ENCODE data around the gene PPP2R2C. TPM values are rescaled to one million over a fixed set of nuclear protein-coding genes. Genes with fewer than 3 reads are reported as not detected.

The PPP2R2C gene
- total RNA-seq, 1 experiment from 2014 or later, result 9.5 TPM

- no TSS peak for BruUV-seq (replicated peaks)
- no peak for DNase-seq
- H3K79me2 ChIP-seq (ENCODE audit: low read length), result no peaks in the 10 kb centered on the region
- ATAC-seq, result no peak
- H2AFZ ChIP-seq (ENCODE audit: low read length), result no peak overlapping the region
- no peak overlapping the region for H3K9ac ChIP-seq (ENCODE audit: low read length)
- no peaks in the 10 kb centered on the region for H4K20me1 ChIP-seq (ENCODE audit: low read length)
- no peaks in the 10 kb centered on the region for H3K4me1 ChIP-seq (ENCODE audit: insufficient read depth, low read length)
- no peak overlapping the region for H3K4me2 ChIP-seq (ENCODE audit: low read length)
- no peaks in the 10 kb centered on the region for H3F3A ChIP-seq (ENCODE audit: low read length, unreplicated experiment)
- no peaks in the 10 kb centered on the region for H3K9me2 ChIP-seq (replicated peaks; ENCODE audit: low read length)
- ChIA-PET CTCF (no interaction called here), POLR2A (ENCODE audit: unreplicated experiment) (no interaction called here)
- no peak overlapping the region for H3K27ac ChIP-seq (ENCODE audit: low read length)
- intact Hi-C loops (cut with micrococcal nuclease), result no loop called here
- no peak overlapping the region for H3K4me3 ChIP-seq (ENCODE audit: low read length)
- H3K36me3 ChIP-seq (ENCODE audit: low read depth, low read length), result no peaks in the 10 kb centered on the region
- no peaks in the 10 kb centered on the region for H3K9me3 ChIP-seq (ENCODE audit: low read length)
- TF ChIP-seq EZH2 (IDR thresholded peaks at IDR 0.05; ENCODE audit: low read length, unreplicated experiment), result no peak
- no peaks in the 10 kb centered on the region for H3K27me3 ChIP-seq (ENCODE audit: low read length)
Measured at GRCh38 chr4:6420972-6421371, 51.4 kb downstream of the PPP2R2C start.

GRCh38 chr4:6420036-6420435, 52.4 kb downstream of the PPP2R2C start:
- no peak overlapping the region for H3K27ac ChIP-seq (ENCODE audit: low read length)
- CTCF ChIA-PET, result no interaction called here
- no TSS peak for BruUV-seq (replicated peaks)

GRCh38 chr4:6419452-6420028, 52.9 kb downstream of the PPP2R2C start:
- H3K4me1 ChIP-seq (ENCODE audit: insufficient read depth, low read length), result no peaks in the 10 kb centered on the region
- no peaks in the 10 kb centered on the region for H3K27me3 ChIP-seq (ENCODE audit: low read length)
- no peak for DNase-seq
- intact Hi-C loops (cut with micrococcal nuclease), result no loop called here
- H3K79me2 ChIP-seq (ENCODE audit: low read length), result no peaks in the 10 kb centered on the region
- ChIA-PET CTCF (no interaction called here), POLR2A (ENCODE audit: unreplicated experiment) (interaction anchor here (0.6 kb wide), 1 partner anchor 46 kb away, joined by 3 read pairs; no protein-coding TSS in a partner anchor)
- no peak overlapping the region for H3K4me3 ChIP-seq (ENCODE audit: low read length)
- no TSS peak for BruUV-seq (replicated peaks)
- no peaks in the 10 kb centered on the region for H4K20me1 ChIP-seq (ENCODE audit: low read length)
- no peaks in the 10 kb centered on the region for H3K9me3 ChIP-seq (ENCODE audit: low read length)
- H3K27ac ChIP-seq (ENCODE audit: low read length), result no peak overlapping the region
- ATAC-seq, result no peak
- no peak overlapping the region for H3K4me2 ChIP-seq (ENCODE audit: low read length)
- no peaks in the 10 kb centered on the region for H3K9me2 ChIP-seq (replicated peaks; ENCODE audit: low read length)
- H3F3A ChIP-seq (ENCODE audit: low read length, unreplicated experiment), result no peaks in the 10 kb centered on the region
- no peak overlapping the region for H3K9ac ChIP-seq (ENCODE audit: low read length)
- TF ChIP-seq EZH2phosphoT487 (IDR thresholded peaks at IDR 0.05; ENCODE audit: borderline replicate concordance, low read length) (no peak), EZH2 (IDR thresholded peaks at IDR 0.05; ENCODE audit: low read length, unreplicated experiment) (no peak), CTCF (conservative IDR thresholded peaks at IDR 0.05; ENCODE audit: low read depth, low read length) (no peak)
- H3K36me3 ChIP-seq (ENCODE audit: low read depth, low read length), result no peaks in the 10 kb centered on the region
- no peak overlapping the region for H2AFZ ChIP-seq (ENCODE audit: low read length)

More at GRCh38 chr4:6420036-6420435, 52.4 kb downstream of the PPP2R2C start:
- no peaks in the 10 kb centered on the region for H3F3A ChIP-seq (ENCODE audit: low read length, unreplicated experiment)
- H3K4me3 ChIP-seq (ENCODE audit: low read length), result no peak overlapping the region
- POLR2A ChIA-PET (ENCODE audit: unreplicated experiment), result interaction anchor here (0.6 kb wide), 1 partner anchor 47 kb away, joined by 3 read pairs; no protein-coding TSS in a partner anchor
- H3K9me3 ChIP-seq (ENCODE audit: low read length), result no peaks in the 10 kb centered on the region
- ATAC-seq (no peak), DNase-seq (no peak)
- no peak overlapping the region for H3K4me2 ChIP-seq (ENCODE audit: low read length)
- H3K9me2 ChIP-seq (replicated peaks; ENCODE audit: low read length), result no peaks in the 10 kb centered on the region
- H4K20me1 ChIP-seq (ENCODE audit: low read length), result no peaks in the 10 kb centered on the region
- H3K79me2 ChIP-seq (ENCODE audit: low read length), result no peaks in the 10 kb centered on the region
- H3K4me1 ChIP-seq (ENCODE audit: insufficient read depth, low read length), result no peaks in the 10 kb centered on the region
- intact Hi-C loops (cut with micrococcal nuclease), result no loop called here
- H2AFZ ChIP-seq (ENCODE audit: low read length), result no peak overlapping the region
- H3K36me3 ChIP-seq (ENCODE audit: low read depth, low read length), result no peaks in the 10 kb centered on the region
- no peak overlapping the region for H3K9ac ChIP-seq (ENCODE audit: low read length)
- TF ChIP-seq EZH2 (IDR thresholded peaks at IDR 0.05; ENCODE audit: low read length, unreplicated experiment) (no peak), EZH2phosphoT487 (IDR thresholded peaks at IDR 0.05; ENCODE audit: borderline replicate concordance, low read length) (no peak), CTCF (conservative IDR thresholded peaks at IDR 0.05; ENCODE audit: low read depth, low read length) (no peak)
- H3K27me3 ChIP-seq (ENCODE audit: low read length), result no peaks in the 10 kb centered on the region

Measured in PC-3 (cell line).